ENCODE results near the gene MBIP.

Gene MBIP

DNA sequence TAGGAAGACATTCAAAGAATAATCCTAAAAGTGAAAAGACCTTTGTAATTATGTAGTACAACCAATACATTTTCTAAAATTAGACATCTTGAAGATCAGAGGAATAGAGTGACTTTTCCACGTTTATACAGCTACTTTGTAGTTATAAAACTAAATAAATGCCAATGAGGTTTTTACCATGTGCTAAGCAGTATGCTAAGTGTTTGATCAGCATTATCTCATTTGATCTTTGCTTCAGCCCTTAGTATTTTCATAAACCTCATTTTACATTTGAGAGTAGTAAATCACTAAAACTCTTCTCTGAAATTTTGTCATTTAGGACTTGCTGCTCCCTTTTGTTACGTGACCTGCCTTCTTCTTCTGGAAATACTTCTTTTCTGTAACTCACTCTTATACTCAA, 13.6 kb downstream of the MBIP start:
- no peak for TF ChIP-seq CTCF (IDR thresholded peaks at IDR 0.05; ENCODE audit: low read depth, low read length)
- H3K27me3 ChIP-seq (ENCODE audit: insufficient read depth, low read depth, severe bottlenecking) = no peaks in the 10 kb centered on the region
- no peak for DNase-seq
- no peak overlapping the region for H3K27ac ChIP-seq
- no peaks in the 10 kb centered on the region for H3K9me3 ChIP-seq (ENCODE audit: severe bottlenecking)
- H3K4me3 ChIP-seq (ENCODE audit: low read depth, low read length) = no peak overlapping the region
- H3K36me3 ChIP-seq = peaks cover 66% of the 10 kb centered on the region

GRCh38 chr14:36304895-36305294, 15.5 kb downstream of the MBIP start:
- H3K27ac ChIP-seq = no peak overlapping the region
- no peak for DNase-seq
- H3K9me3 ChIP-seq (ENCODE audit: severe bottlenecking) = no peaks in the 10 kb centered on the region
- H3K27me3 ChIP-seq (ENCODE audit: insufficient read depth, low read depth, severe bottlenecking) = no peaks in the 10 kb centered on the region
- H3K36me3 ChIP-seq = peaks cover 52% of the 10 kb centered on the region
- H3K4me3 ChIP-seq (ENCODE audit: low read depth, low read length) = no peak overlapping the region
- TF ChIP-seq CTCF (IDR thresholded peaks at IDR 0.05; ENCODE audit: low read depth, low read length) = no peak

- Histone ChIP-seq H3K36me3 (peaks cover 54% of the 10 kb centered on the region), H3K4me3 (ENCODE audit: low read depth, low read length) (no peak overlapping the region), H3K27me3 (ENCODE audit: insufficient read depth, low read depth, severe bottlenecking) (no peaks in the 10 kb centered on the region), H3K27ac (no peak overlapping the region), H3K9me3 (ENCODE audit: severe bottlenecking) (no peaks in the 10 kb centered on the region)
- no peak for DNase-seq
- no peak for TF ChIP-seq CTCF (IDR thresholded peaks at IDR 0.05; ENCODE audit: low read depth, low read length)
Measured at GRCh38 chr14:36303960-36304359, 16.5 kb downstream of the MBIP start.

- Histone ChIP-seq H3K36me3 (peaks cover 54% of the 10 kb centered on the region), H3K9me3 (ENCODE audit: severe bottlenecking) (no peaks in the 10 kb centered on the region), H3K27ac (no peak overlapping the region), H3K27me3 (ENCODE audit: insufficient read depth, low read depth, severe bottlenecking) (no peaks in the 10 kb centered on the region), H3K4me3 (ENCODE audit: low read depth, low read length) (no peak overlapping the region)
- DNase-seq = no peak
- TF ChIP-seq CTCF (IDR thresholded peaks at IDR 0.05; ENCODE audit: low read depth, low read length) = no peak
Measured at GRCh38 chr14:36302823-36303222, 17.6 kb downstream of the MBIP start.

DNA sequence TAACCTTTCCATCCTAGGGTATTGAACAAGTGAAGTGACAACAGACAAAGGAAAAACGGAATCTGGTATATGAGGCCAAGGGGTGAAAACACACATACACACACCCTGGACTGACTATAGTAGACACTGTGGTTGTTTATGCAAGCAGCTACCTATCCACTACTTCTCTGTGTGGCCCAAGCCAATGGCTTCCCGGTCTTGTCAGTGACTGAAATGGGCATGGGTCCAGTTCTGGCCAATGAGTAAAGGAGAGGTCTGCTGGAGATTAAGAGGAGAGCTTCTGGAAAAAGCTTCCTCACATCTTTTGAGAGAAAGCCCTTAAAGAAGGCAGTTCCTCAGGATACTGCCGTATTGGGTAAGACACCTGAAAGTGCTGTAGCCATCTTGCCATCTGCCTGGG, 19.3 kb downstream of the MBIP start:
- Histone ChIP-seq H3K9me3 (ENCODE audit: severe bottlenecking) (no peaks in the 10 kb centered on the region), H3K36me3 (peaks cover 51% of the 10 kb centered on the region), H3K4me3 (ENCODE audit: low read depth, low read length) (no peak overlapping the region), H3K27ac (no peak overlapping the region), H3K27me3 (ENCODE audit: insufficient read depth, low read depth, severe bottlenecking) (no peaks in the 10 kb centered on the region)
- no peak for DNase-seq
- TF ChIP-seq CTCF (IDR thresholded peaks at IDR 0.05; ENCODE audit: low read depth, low read length) = no peak

GRCh38 chr14:36300337-36300736, 20.1 kb downstream of the MBIP start:
- no peak overlapping the region for H3K4me3 ChIP-seq (ENCODE audit: low read depth, low read length)
- DNase-seq = no peak
- no peaks in the 10 kb centered on the region for H3K27me3 ChIP-seq (ENCODE audit: insufficient read depth, low read depth, severe bottlenecking)
- no peaks in the 10 kb centered on the region for H3K9me3 ChIP-seq (ENCODE audit: severe bottlenecking)
- no peak overlapping the region for H3K27ac ChIP-seq
- no peak for TF ChIP-seq CTCF (IDR thresholded peaks at IDR 0.05; ENCODE audit: low read depth, low read length)
- H3K36me3 ChIP-seq = peaks cover 45% of the 10 kb centered on the region
